Measurements from ENCODE around the gene BRCA2. TPM values are rescaled to one million over a fixed set of nuclear protein-coding genes. Genes with fewer than 3 reads are reported as not detected.
"Not testable (repeated sequence)": the region's sequence is repeated elsewhere in the genome, so short reads cannot be mapped to it uniquely, and the experiment has no call there.

The BRCA2 gene
- total and polyA plus RNA-seq, 3 donors from 2014 or later = 4.9 to 19.4 (median 13.6) TPM

DNA sequence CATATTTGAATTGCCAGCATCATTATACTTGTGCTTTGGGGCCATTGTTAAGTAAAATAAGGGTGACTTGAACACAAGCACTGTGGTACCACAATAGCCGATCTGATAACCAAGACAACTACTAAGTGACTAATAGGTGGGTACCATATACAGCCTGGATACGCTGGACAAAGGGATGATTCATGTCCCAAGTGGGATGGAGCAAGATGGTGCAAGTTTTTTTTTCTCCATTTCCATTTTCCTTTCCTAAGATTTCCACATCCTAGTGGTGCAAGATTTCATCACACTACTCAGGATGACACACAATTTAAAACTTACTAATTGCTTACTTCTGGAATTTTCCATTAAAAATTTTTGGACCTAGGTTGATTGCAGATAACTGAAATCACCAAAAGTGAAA is 15.1 kb downstream of the BRCA2 start:
- no peaks in the 10 kb centered on the region for H3K9me3 ChIP-seq
- H3K4me1 ChIP-seq = no peaks in the 10 kb centered on the region
- no peaks in the 10 kb centered on the region for H3K36me3 ChIP-seq (ENCODE audit: low read depth, missing control alignments)
- H3K4me3 ChIP-seq = no peak overlapping the region
- no peak for TF ChIP-seq CTCF (IDR thresholded peaks at IDR 0.05)
- TF ChIP-seq POLR2A (IDR thresholded peaks at IDR 0.05) = no peak
- H3K27ac ChIP-seq = no peak overlapping the region
- 98% methylated on average over 2 of the region's 2 CpGs for WGBS, 2 donors
- H3K27me3 ChIP-seq = no peaks in the 10 kb centered on the region
- DNase-seq = no peak
- intact Hi-C loops (cut with DNase I; ENCODE audit: low total_unique reads) = no loop called here

DNA sequence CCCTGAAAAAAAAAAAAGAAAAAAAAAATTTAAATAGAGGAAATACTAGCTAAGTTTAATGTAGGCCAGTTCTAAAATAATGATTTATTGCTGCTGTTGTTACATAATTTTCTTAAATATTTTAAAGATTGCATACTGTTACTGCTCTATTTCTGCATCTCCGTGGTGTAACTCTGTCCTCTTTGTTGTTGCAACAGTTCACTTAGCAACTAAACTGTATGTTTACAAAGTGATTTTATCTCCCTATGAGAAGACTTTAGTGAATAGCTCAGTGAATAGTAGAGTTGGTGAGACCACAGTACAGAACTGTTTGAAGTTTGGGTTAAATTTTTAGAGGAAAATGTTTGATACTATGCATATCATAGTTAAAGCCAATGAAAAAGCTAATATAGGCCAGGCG is 19.4 kb downstream of the BRCA2 start:
- no peak for DNase-seq
- WGBS, 2 donors = 90 to 93% methylated on average over 2 of the region's 2 CpGs
- Histone ChIP-seq H3K27me3 (no peaks in the 10 kb centered on the region), H3K9me3 (no peaks in the 10 kb centered on the region), H3K4me3 (no peak overlapping the region), H3K27ac (no peak overlapping the region), H3K4me1 (no peaks in the 10 kb centered on the region), H3K36me3 (ENCODE audit: low read depth, missing control alignments) (no peaks in the 10 kb centered on the region)
- TF ChIP-seq CTCF (IDR thresholded peaks at IDR 0.05) (no peak), POLR2A (IDR thresholded peaks at IDR 0.05) (no peak)
- intact Hi-C loops (cut with DNase I; ENCODE audit: low total_unique reads) = no loop called here

GRCh38 chr13:32340914-32341313 is 25.6 kb downstream of the BRCA2 start:
- 82% methylated on average over 3 of the region's 3 CpGs for WGBS, 2 donors
- DNase-seq = no peak
- intact Hi-C loops (cut with DNase I; ENCODE audit: low total_unique reads) = no loop called here
- H3K27me3 ChIP-seq = no peaks in the 10 kb centered on the region
- no peak for TF ChIP-seq CTCF (IDR thresholded peaks at IDR 0.05)
- H3K4me3 ChIP-seq = no peak overlapping the region
- H3K27ac ChIP-seq = no peak overlapping the region
- H3K4me1 ChIP-seq = no peaks in the 10 kb centered on the region
- H3K36me3 ChIP-seq (ENCODE audit: low read depth, missing control alignments) = no peaks in the 10 kb centered on the region
- H3K9me3 ChIP-seq = no peaks in the 10 kb centered on the region

DNA sequence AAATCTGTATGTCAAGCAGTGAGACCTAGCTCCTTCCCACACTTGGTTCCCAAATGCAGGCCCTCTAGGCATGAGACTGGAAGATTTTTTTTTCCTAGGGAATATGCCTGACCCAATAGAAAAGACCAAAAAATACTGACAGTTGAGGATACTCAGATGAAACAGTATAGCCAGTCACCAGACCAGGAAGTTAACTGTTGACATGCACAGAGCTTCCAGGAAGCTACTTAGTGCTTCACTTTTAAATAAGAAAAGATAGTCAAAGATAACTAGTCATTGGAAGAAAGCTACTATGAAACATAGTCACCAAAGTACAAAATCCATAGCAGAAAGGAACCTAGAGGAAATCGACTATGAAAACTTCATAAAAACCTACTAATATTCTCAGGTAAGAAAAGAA is 32.3 kb downstream of the BRCA2 start:
- DNase-seq = no peak
- Histone ChIP-seq H3K27me3 (no peaks in the 10 kb centered on the region), H3K4me1 (no peaks in the 10 kb centered on the region), H3K4me3 (no peak overlapping the region), H3K27ac (no peak overlapping the region), H3K9me3 (no peaks in the 10 kb centered on the region), H3K36me3 (ENCODE audit: low read depth, missing control alignments) (no peaks in the 10 kb centered on the region)
- intact Hi-C loops (cut with DNase I; ENCODE audit: low total_unique reads) = no loop called here
- TF ChIP-seq CTCF (IDR thresholded peaks at IDR 0.05) (no peak), POLR2A (IDR thresholded peaks at IDR 0.05) (no peak)
- 44 to 96% methylated on average over 1 of the region's 1 CpG for WGBS, 2 donors

- H3K4me1 ChIP-seq; H3K27ac ChIP-seq; intact Hi-C loops (cut with DNase I; ENCODE audit: low total_unique reads): not testable (repeated sequence)
Measured at GRCh38 chr13:32350839-32351441, 35.6 kb downstream of the BRCA2 start.

More at GRCh38 chr13:32350839-32351441, 35.6 kb downstream of the BRCA2 start:
- DNase-seq = peak; percentile 49
- not testable (repeated sequence) for H3K27me3 ChIP-seq; H3K36me3 ChIP-seq (ENCODE audit: low read depth, missing control alignments); H3K4me3 ChIP-seq; H3K9me3 ChIP-seq
- 84 to 90% methylated on average over 15 of the region's 15 CpGs for WGBS, 2 donors

Data from testis (tissue), 3 donors.